ENCODE results near the gene PCDHGA9.
"Not testable (repeated sequence)": the region's sequence is repeated elsewhere in the genome, so short reads cannot be mapped to it uniquely, and the experiment has no call there.

PCDHGA9 gene

DNA sequence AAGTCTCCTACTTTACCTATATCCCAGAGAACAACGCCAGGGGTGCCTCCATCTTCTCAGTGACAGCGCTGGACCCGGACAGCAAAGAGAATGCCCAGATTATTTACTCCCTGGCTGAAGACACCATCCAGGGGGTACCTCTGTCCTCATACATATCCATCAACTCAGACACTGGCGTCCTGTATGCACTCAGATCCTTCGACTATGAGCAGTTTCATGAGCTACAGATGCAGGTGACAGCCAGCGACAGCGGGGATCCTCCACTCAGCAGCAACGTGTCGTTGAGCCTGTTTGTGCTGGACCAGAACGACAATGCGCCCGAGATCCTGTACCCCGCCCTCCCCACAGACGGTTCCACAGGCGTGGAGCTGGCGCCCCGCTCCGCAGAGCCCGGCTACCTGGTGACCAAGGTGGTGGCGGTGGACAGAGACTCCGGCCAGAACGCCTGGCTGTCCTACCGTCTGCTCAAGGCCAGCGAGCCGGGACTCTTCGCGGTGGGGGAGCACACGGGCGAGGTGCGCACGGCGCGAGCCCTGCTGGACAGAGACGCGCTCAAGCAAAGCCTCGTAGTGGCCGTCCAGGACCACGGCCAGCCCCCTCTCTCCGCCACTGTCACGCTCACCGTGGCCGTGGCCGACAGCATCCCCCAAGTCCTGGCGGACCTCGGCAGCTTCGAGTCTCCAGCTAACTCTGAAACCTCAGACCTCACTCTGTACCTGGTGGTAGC lies 12.1 kb downstream of the PCDHGA9 start:
- DNase-seq: not testable (repeated sequence)

DNA sequence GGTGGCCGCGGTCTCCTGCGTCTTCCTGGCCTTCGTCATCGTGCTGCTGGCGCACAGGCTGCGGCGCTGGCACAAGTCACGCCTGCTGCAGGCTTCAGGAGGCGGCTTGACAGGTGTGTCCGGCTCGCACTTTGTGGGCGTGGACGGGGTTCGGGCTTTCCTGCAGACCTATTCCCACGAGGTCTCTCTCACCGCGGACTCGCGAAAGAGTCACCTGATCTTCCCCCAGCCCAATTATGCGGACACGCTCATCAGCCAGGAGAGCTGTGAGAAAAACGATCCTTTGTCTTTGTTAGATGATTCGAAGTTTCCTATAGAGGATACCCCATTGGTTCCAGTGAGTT lies 12.7 kb downstream of the PCDHGA9 start:
- DNase-seq: not testable (repeated sequence)

- DNase-seq: not testable (repeated sequence)
Observed at GRCh38 chr5:141417494-141418172, 15.1 kb downstream of the PCDHGA9 start, which contains the start of gene PCDHGB7. PCDHGB7 (plus strand) TSS chr5:141417677; CDS start chr5:141417860, 183 bp downstream.

DNA sequence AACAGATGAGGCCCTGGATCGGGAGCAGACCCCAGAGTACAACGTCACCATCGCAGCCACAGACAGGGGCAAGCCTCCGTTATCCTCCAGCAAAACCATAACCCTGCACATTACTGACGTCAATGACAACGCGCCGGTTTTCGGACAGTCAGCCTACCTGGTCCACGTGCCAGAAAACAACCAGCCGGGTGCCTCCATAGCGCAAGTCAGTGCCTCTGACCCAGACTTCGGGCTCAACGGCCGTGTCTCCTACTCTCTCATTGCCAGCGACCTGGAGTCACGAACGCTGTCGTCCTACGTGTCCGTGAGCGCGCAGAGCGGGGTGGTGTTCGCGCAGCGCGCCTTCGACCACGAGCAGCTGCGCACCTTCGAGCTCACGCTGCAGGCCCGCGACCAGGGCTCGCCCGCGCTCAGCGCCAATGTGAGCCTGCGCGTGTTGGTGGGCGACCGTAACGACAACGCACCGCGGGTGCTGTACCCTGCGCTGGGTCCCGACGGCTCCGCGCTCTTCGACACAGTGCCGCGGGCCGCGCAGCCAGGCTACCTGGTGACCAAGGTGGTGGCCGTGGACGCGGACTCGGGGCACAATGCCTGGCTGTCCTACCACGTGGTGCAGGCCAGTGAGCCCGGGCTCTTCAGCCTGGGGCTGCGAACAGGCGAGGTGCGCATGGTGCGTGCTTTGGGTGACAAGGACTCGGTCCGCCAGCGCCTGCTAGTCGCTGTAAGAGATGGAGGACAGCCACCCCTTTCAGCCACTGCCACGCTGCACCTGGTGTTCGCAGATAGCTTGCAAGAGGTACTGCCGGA lies 16.7 kb downstream of the PCDHGA9 start:
- no peak for DNase-seq

DNA sequence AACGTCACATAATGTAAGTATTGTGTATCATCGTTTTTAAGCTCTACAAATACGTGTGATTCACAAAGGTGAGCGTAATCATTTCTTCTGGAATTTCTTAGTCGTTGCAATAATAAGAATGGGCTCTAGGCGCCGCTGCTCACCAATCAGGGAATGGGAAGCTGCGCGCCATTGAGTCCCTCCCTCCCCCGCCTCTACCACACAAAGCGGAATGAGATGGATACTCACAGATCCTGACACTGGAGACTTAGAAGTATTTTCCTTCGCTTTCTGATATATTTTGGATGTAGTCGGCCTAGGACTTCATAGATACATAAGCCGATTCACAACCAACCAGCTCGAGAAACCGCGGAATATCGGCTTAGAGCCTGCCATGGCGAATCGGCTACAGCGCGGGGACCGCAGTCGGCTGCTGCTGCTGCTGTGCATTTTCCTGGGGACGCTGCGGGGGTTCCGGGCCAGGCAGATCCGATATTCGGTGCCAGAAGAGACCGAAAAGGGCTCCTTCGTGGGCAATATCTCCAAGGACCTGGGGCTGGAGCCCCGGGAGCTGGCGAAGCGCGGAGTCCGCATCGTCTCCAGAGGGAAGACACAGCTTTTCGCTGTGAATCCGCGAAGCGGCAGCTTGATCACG lies 18.4 kb downstream of the PCDHGA9 start, which contains the start of gene PCDHGA11:
Gene PCDHGA11, plus strand, starts transcription at position 197 of the 634 bp plus-strand sequence. Its CDS starts 177 bp downstream, at position 374.
- no peak for DNase-seq

DNA sequence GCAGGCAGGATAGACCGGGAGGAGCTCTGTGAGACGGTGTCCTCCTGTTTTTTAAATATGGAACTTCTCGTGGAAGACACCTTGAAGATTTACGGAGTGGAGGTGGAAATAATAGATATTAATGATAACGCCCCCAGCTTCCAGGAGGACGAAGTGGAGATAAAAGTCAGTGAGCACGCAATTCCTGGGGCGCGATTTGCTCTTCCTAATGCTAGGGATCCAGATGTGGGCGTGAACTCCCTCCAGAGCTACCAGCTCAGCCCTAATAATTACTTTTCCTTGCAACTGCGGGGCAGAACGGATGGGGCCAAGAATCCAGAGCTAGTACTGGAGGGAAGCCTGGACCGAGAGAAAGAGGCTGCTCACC lies 18.9 kb downstream of the PCDHGA9 start:
- no peak for DNase-seq

DNA sequence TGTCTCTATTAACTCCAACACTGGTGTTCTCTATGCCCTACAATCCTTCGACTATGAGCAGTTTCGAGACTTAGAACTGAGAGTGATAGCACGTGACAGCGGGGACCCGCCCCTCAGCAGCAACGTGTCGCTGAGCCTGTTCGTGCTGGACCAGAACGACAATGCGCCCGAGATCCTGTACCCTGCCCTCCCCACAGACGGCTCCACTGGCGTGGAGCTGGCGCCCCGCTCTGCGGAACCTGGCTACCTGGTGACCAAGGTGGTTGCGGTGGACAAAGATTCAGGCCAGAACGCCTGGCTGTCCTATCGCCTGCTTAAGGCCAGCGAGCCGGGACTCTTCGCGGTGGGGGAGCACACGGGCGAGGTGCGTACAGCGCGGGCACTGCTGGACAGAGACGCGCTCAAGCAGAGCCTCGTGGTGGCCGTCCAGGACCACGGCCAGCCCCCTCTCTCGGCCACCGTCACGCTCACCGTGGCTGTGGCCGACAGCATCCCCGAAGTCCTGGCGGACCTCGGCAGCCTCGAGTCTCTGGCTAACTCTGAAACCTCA lies 20.2 kb downstream of the PCDHGA9 start:
- DNase-seq: no peak

- no peak for DNase-seq
Observed at GRCh38 chr5:141427783-141428426, 25.3 kb downstream of the PCDHGA9 start.

GRCh38 chr5:141430332-141431113 lies 27.9 kb downstream of the PCDHGA9 start, which contains the start of gene PCDHGA12:
PCDHGA12 (plus strand) TSS chr5:141430507; CDS start chr5:141430760, 253 bp downstream.
- DNase-seq: no peak

- no peak for DNase-seq
Observed at GRCh38 chr5:141431286-141431685, 28.7 kb downstream of the PCDHGA9 start.

- DNase-seq: not testable (repeated sequence)
Observed at GRCh38 chr5:141432308-141432707, 29.7 kb downstream of the PCDHGA9 start.

- DNase-seq: not testable (repeated sequence)
Observed at GRCh38 chr5:141432726-141433125, 30.1 kb downstream of the PCDHGA9 start.

DNA sequence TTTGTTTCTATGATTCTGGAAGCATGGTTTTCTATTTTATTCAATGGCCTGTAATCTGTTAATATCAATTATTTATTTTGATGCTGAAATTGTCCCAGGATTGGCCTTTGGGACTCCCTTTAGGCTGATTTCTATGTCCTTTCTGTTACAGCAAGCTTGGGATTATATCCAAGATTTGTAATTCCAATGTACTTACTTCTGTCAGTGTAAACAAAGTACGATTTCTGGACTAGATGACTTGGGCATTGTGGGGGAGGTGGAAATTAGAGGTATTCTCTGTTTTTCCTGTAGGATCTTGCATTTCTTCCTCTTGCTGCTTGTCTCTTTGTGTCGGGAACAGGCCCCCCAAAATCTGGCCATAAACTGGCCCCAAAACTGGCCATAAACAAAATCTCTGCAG lies 31.4 kb downstream of the PCDHGA9 start:
- DNase-seq: no peak

- DNase-seq: no peak
Observed at GRCh38 chr5:141437221-141437620, 34.6 kb downstream of the PCDHGA9 start.

DNA sequence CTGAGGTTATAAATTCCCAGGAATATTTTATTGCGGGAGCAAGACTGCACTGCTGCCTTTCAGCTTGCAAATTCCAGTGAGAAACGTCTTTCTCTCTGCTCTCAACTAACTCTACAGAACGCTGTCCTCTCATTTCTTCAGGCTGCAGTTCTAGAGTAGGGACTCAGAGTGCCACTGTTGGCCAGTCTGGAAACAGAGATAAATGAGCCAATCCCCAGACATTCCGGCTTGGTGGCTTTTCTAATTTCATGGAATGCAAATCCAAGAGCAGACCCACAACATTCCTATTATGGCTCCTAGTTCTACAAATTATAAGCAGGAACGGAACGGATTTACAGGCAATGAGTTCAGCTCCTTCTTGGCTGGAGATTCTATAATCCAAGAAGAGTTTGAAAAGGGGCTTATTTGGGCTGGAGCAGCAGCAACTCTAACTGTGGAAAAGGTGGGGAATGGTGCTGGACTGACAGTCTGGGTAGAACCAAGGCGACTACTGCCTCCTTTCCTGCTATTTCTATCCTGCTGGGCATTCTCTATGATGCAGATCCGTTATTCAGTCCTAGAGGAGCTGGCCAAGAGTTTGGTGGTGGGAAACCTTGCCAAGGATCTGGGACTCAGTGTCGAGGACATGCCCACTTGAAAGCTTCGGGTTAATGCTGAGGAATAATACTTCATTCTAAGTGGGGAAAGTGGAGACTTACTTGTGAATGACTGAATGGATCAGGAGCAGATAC lies 37.0 kb downstream of the PCDHGA9 start:
- DNase-seq: no peak

GRCh38 chr5:141440341-141440740 lies 37.8 kb downstream of the PCDHGA9 start:
- no peak for DNase-seq

DNA sequence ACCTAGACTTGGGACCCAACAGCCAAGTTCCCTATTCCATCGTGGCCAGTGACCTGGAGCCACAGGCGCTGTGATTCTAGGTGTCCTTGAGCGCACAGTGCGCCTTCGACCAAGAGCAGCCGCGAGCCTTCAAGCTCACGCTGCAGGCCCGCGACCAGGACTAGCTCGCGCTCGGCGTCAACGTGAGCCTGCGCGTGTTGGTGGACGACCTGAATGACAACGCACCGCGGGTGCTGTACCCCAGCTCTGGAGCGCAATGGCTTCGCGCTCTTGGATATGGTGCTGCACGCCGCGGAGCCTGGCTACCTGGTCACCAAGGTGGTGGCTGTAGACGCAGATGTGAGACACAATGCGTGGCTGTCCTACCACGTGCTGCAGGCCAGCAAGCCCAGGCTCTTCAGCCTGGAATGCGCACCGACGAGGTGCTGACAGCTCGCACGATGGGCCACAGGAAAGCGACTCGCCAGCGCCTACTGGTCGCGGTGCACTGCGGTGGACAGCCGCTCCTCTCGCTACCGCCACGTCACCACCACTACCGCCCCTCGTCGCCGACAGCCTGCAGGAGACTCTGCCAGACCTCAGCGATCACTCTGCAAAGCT lies 39.1 kb downstream of the PCDHGA9 start:
- DNase-seq: no peak

Measured in effector CD8-positive, alpha-beta T cell (primary cell).